IPS-15b (cell line): ENCODE results near the gene SPINK13.
"Not testable (repeated sequence)": the region's sequence is repeated elsewhere in the genome, so short reads cannot be mapped to it uniquely, and the experiment has no call there.

Source experiments
- H3K27me3 ChIP-seq: one replicate; pipeline ENCODE4 v1.6.1; 2013; ENCODE audit warnings: low read length; ENCODE audit not compliant: control insufficient read depth, insufficient read depth
- H3K36me3 ChIP-seq: one replicate; pipeline ENCODE4 v1.6.1; 2013; ENCODE audit warnings: low read length; ENCODE audit not compliant: control insufficient read depth, insufficient read depth
- H3K4me1 ChIP-seq: one replicate; pipeline ENCODE4 v1.6.1; 2013; ENCODE audit warnings: mild to moderate bottlenecking, low read length; ENCODE audit not compliant: control insufficient read depth, insufficient read depth
- H3K4me3 ChIP-seq: one replicate; pipeline ENCODE4 v1.5.1; 2013; ENCODE audit warnings: low read depth, low read length
- H3K9ac ChIP-seq: one replicate; pipeline ENCODE4 v1.6.1; 2013; ENCODE audit warnings: low read depth, mild to moderate bottlenecking, low read length
- H3K9me3 ChIP-seq: one replicate; pipeline ENCODE4 v1.6.1; 2013; ENCODE audit warnings: mild to moderate bottlenecking, low read length; ENCODE audit not compliant: control insufficient read depth, insufficient read depth

The SPINK13 gene

GRCh38 chr5:148267962-148268361, 632 bp upstream of the SPINK13 start:
- H3K9ac ChIP-seq, result no peak overlapping the region
- no peaks in the 10 kb centered on the region for H3K27me3 ChIP-seq
- H3K4me1 ChIP-seq, result no peaks in the 10 kb centered on the region
- no peaks in the 10 kb centered on the region for H3K9me3 ChIP-seq
- H3K36me3 ChIP-seq, result no peaks in the 10 kb centered on the region
- H3K4me3 ChIP-seq, result no peak overlapping the region

DNA sequence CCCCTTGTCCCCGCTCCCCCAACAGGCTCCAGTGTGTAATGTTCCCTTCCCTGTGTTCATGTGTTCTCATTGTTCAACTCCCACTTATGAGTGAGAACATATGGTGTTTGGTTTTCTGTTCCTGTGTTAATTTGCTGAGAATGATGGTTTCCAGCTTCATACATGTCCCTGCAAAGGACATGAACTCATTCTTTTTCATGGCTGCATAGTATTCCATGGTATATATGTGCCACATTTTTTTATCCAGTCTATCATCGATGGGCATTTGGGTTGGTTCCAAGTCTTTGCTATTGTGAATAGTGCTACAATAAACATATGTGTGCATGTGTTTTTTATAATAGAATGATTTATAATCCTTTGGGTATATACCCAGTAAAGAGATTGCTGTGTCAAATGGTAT, 6.5 kb downstream of the SPINK13 start:
- H3K27me3 ChIP-seq, H3K36me3 ChIP-seq, H3K4me1 ChIP-seq, H3K9me3 ChIP-seq, H3K9ac ChIP-seq, H3K4me3 ChIP-seq: not testable (repeated sequence)

- H3K4me1 ChIP-seq, result peaks cover 12% of the 10 kb centered on the region
- not testable (repeated sequence) for H3K9me3 ChIP-seq, H3K36me3 ChIP-seq, H3K9ac ChIP-seq, H3K4me3 ChIP-seq, H3K27me3 ChIP-seq
These were observed 12.3 kb downstream of the SPINK13 start for GRCh38 chr5:148280893-148281292.

GRCh38 chr5:148281336-148281735, 12.7 kb downstream of the SPINK13 start:
- H3K9ac ChIP-seq, H3K4me3 ChIP-seq, H3K36me3 ChIP-seq, H3K27me3 ChIP-seq, H3K9me3 ChIP-seq: not testable (repeated sequence)
- peaks cover 12% of the 10 kb centered on the region for H3K4me1 ChIP-seq

DNA sequence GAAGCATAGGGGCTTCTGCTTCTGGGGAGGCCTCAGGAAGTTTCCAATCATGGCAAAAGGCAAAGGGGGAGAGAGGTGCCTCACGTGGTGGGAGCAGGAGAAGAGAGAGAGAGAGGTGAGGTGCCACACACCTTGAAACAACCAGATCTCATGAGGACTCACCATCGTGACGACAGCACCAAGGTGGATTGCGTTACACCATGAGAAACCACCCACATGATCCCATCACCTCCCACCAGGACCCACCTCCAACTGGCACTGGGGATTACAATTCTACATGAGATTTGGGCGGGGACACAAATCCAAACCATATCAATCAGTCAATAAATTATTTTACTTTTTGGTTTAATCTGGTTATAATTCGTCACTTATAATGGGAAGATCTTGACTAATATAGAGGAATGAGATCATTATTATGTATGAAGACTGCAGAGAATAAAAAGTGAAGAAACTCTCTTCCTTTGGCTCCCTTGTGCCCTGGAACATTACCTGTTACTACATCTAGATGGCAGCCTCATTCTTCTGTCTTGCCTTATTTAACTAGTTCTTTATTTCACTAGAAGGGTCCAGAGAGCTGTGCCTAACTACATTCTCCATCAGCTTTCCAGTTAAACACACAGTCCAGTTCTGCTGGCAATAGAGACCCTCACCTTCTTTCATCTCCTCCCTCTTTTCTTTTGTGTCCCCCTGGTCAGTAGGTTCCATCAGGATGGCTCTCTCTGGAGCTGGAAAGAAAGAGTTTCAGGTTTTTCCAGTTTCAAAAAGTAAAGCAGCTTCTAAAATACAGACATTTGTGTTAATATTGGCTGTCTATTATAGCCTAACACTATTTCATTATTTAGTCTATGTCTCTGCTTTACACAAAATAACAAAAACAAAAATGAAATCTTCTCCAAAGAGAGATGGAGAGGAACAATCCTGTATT, 21.9 kb downstream of the SPINK13 start:
- no peaks in the 10 kb centered on the region for H3K9me3 ChIP-seq
- H3K9ac ChIP-seq, result no peak overlapping the region
- H3K27me3 ChIP-seq, result no peaks in the 10 kb centered on the region
- H3K4me3 ChIP-seq, result no peak overlapping the region
- H3K36me3 ChIP-seq, result no peaks in the 10 kb centered on the region
- H3K4me1 ChIP-seq, result no peaks in the 10 kb centered on the region

GRCh38 chr5:148297731-148298130, 29.1 kb downstream of the SPINK13 start:
- Histone ChIP-seq H3K4me3 (no peak overlapping the region), H3K4me1 (no peaks in the 10 kb centered on the region), H3K9me3 (no peaks in the 10 kb centered on the region), H3K9ac (no peak overlapping the region), H3K27me3 (no peaks in the 10 kb centered on the region), H3K36me3 (no peaks in the 10 kb centered on the region)

DNA sequence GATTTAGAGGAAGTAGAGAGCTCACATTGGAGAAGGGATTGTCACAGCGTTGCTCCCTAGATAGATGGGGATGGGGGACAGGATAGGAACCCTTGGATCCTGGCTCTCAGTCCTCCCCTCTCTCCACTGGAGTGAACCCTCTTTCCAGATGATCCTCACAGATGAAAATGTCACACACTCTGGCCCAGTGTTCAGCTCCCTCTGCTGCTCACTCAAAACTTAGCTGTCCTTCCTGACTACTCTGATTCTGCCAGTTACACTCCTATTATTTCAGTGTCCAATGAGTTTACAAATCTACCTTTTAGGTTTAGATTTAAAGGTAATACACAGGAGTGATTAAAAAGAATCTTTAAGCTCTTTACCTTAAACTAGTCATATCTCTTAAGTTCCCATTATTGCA, 37.9 kb downstream of the SPINK13 start:
- no peaks in the 10 kb centered on the region for H3K4me1 ChIP-seq
- H3K9ac ChIP-seq, result no peak overlapping the region
- no peaks in the 10 kb centered on the region for H3K9me3 ChIP-seq
- no peaks in the 10 kb centered on the region for H3K27me3 ChIP-seq
- H3K36me3 ChIP-seq, result no peaks in the 10 kb centered on the region
- no peak overlapping the region for H3K4me3 ChIP-seq

GRCh38 chr5:148309019-148309418, 40.4 kb downstream of the SPINK13 start:
- Histone ChIP-seq H3K4me1 (no peaks in the 10 kb centered on the region), H3K36me3 (no peaks in the 10 kb centered on the region), H3K27me3 (no peaks in the 10 kb centered on the region), H3K9me3 (no peaks in the 10 kb centered on the region), H3K4me3 (no peak overlapping the region), H3K9ac (no peak overlapping the region)

DNA sequence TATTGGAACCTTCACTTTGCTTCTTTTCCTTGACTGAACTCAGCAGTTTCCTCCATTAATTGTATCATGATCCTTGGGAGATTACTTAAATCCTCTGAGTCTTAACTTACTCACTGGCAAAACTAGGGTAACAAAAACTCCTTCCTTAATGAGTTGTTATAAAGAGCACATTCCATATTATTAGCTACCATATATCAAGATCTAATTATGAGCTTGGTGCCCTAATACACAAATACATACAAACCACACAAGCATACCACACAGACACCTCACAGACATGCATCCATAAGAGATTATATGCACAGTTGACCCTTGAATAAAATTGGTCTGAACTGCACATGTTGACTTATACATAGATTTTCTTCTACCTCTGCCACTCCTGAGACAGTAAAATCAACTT, 41.2 kb downstream of the SPINK13 start:
- no peaks in the 10 kb centered on the region for H3K36me3 ChIP-seq
- no peak overlapping the region for H3K9ac ChIP-seq
- H3K9me3 ChIP-seq, result no peaks in the 10 kb centered on the region
- no peaks in the 10 kb centered on the region for H3K27me3 ChIP-seq
- H3K4me3 ChIP-seq, result no peak overlapping the region
- no peaks in the 10 kb centered on the region for H3K4me1 ChIP-seq

DNA sequence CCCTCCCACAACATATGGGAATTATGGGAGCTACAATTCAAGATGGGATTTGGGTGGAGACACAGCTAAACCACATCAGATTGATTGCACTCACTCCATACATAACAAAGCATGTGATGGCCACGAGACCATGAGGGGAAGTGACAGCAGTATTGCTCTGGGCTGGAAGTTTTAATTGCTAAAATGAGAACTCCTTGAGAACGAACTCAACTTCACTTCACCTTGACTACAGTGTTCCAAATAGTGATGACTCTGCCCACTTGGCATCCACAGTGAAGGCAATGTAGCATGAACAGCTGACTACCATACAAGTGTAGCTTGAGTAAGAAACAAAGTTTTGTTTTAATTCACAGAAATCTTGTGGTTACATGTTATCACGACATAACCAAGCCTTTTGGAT, 42.9 kb downstream of the SPINK13 start:
- H3K36me3 ChIP-seq, result no peaks in the 10 kb centered on the region
- no peaks in the 10 kb centered on the region for H3K9me3 ChIP-seq
- no peak overlapping the region for H3K4me3 ChIP-seq
- no peak overlapping the region for H3K9ac ChIP-seq
- no peaks in the 10 kb centered on the region for H3K4me1 ChIP-seq
- no peaks in the 10 kb centered on the region for H3K27me3 ChIP-seq

GRCh38 chr5:148312153-148312552, 43.6 kb downstream of the SPINK13 start, which contains the start of gene SPINK7:
Gene SPINK7, plus strand, starts transcription at chr5:148312423. Its CDS starts 61 bp downstream, at chr5:148312484.
- no peaks in the 10 kb centered on the region for H3K36me3 ChIP-seq

GRCh38 chr5:148314187-148314586, 45.6 kb downstream of the SPINK13 start:
- no peaks in the 10 kb centered on the region for H3K27me3 ChIP-seq
- H3K4me3 ChIP-seq, result no peak overlapping the region
- H3K9me3 ChIP-seq, result no peaks in the 10 kb centered on the region
- no peak overlapping the region for H3K9ac ChIP-seq
- no peaks in the 10 kb centered on the region for H3K36me3 ChIP-seq
- H3K4me1 ChIP-seq, result no peaks in the 10 kb centered on the region

More at GRCh38 chr5:148312153-148312552, 43.6 kb downstream of the SPINK13 start, which contains the start of gene SPINK7:
- no peak within 1 kb of the TSS for H3K9ac ChIP-seq
- H3K4me3 ChIP-seq, result no peak within 1 kb of the TSS
- no peaks in the 10 kb centered on the region for H3K4me1 ChIP-seq
- H3K27me3 ChIP-seq, result no peaks in the 10 kb centered on the region
- no peaks in the 10 kb centered on the region for H3K9me3 ChIP-seq
